Mucosa of rectum (tissue), 2 donors: ENCODE measurements around the gene CCDC83.

Experiments
- H3K27ac ChIP-seq, 2 donors: one replicate each; pipeline ENCODE4 v1.7.0; 2013; ENCODE audit warnings: inconsistent platforms in 2 of 2, low read depth in 2 of 2, low read length in 2 of 2
- H3K27me3 ChIP-seq, 2 donors: one replicate each; pipeline ENCODE4 v1.7.0; 2013; ENCODE audit warnings: low read length in 2 of 2; ENCODE audit not compliant: control insufficient read depth in 2 of 2, insufficient read depth in 2 of 2
- H3K36me3 ChIP-seq, 2 donors: one replicate each; pipeline ENCODE4 v1.7.0; 2013; ENCODE audit warnings: low read length in 2 of 2; ENCODE audit not compliant: control insufficient read depth in 2 of 2, insufficient read depth in 2 of 2
- H3K4me1 ChIP-seq, 2 donors: one replicate each; pipeline ENCODE4 v1.7.0; 2013; ENCODE audit warnings: low read length in 2 of 2, mild to moderate bottlenecking in 1 of 2; ENCODE audit not compliant: control insufficient read depth in 2 of 2, insufficient read depth in 2 of 2
- H3K4me3 ChIP-seq, 2 donors: one replicate each; pipeline ENCODE4 v1.7.0; 2013; ENCODE audit warnings: low read length in 2 of 2
- H3K9ac ChIP-seq, 2 donors: one replicate each; pipeline ENCODE4 v1.7.0; 2013; ENCODE audit warnings: low read length in 2 of 2, low read depth in 1 of 2, mild to moderate bottlenecking in 1 of 2
- H3K9me3 ChIP-seq, 2 donors: one replicate each; pipeline ENCODE4 v1.7.0; 2013; ENCODE audit warnings: low read length in 2 of 2; ENCODE audit not compliant: control insufficient read depth in 2 of 2
- donor health status: healthy.
- donor health status: Normal muscosa, but diverticular disease.

The CCDC83 gene

DNA sequence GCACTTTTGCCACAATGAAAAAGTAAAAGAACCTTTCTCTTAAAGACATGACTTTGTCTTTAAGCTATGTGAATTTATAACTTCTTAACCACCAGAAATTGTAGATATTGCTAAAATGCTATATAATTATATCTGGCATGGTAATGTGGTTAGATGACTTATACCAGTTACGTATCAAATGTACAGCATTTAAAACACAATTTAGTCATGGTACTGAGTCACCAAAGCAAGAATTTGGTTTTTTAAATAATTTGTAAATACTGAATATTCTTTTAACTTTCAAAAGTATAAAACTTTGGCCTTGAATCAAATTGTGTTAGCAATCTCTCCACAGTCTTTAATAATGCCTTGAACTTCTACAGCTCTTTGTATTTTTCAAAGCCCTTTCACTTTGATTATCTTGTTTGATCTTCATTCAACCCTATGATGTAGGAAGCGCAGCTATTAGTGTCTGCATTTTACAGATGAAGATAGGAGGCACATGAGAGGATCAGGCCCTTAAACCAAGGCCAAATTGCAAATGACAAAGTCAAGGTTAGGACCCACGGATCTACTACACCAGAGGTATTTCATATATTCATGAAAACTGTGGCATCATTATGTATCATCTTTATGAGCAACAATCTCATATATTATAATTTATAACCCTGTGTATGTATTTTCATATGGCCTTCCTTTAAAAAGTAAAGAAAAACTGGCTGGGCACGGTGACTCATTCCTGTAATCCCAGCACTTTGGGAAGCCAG, 39.8 kb upstream of the CCDC83 start:
- no peak overlapping the region for H3K9ac ChIP-seq
- peaks cover 21 to 38% of the 10 kb centered on the region in 2 donors for H3K4me1 ChIP-seq
- H3K36me3 ChIP-seq: no peaks in the 10 kb centered on the region
- no peaks in the 10 kb centered on the region for H3K9me3 ChIP-seq
- H3K4me3 ChIP-seq: no peak overlapping the region
- peak overlapping the region in 1 of 2 donors; percentile 78 for H3K27ac ChIP-seq
- H3K27me3 ChIP-seq: no peaks in the 10 kb centered on the region

GRCh38 chr11:85819441-85819840, 35.7 kb upstream of the CCDC83 start:
- Histone ChIP-seq H3K36me3 (no peaks in the 10 kb centered on the region), H3K4me3 (no peak overlapping the region), H3K27me3 (no peaks in the 10 kb centered on the region), H3K4me1 (peaks cover 18 to 20% of the 10 kb centered on the region in 2 donors), H3K9me3 (no peaks in the 10 kb centered on the region), H3K27ac (no peak overlapping the region), H3K9ac (no peak overlapping the region)

DNA sequence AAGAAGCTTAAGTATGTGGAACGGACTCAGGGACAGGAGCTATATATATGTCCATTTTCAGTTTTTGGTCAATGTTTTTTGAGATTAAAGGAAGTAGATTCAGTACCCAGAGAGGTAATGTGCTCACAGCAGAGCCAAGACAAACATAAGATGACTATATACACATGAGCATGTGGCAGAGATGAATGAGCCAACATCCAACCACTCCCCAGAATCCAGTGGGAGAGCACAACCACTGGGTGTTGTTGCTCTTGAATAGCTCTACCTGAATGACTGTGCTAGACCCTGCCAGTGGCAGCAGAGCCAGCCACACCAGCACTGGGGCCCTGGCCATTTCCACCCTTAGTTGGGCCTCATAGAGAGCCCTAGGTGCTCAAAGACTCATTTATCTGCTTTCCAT, 33.5 kb upstream of the CCDC83 start:
- Histone ChIP-seq H3K27ac (peak overlapping the region; percentile 62 to 66), H3K4me1 (peaks cover 16 to 19% of the 10 kb centered on the region in 2 donors), H3K9ac (peak overlapping the region in 1 of 2 donors; percentile 42), H3K9me3 (no peaks in the 10 kb centered on the region), H3K36me3 (no peaks in the 10 kb centered on the region), H3K4me3 (no peak overlapping the region), H3K27me3 (no peaks in the 10 kb centered on the region)

DNA sequence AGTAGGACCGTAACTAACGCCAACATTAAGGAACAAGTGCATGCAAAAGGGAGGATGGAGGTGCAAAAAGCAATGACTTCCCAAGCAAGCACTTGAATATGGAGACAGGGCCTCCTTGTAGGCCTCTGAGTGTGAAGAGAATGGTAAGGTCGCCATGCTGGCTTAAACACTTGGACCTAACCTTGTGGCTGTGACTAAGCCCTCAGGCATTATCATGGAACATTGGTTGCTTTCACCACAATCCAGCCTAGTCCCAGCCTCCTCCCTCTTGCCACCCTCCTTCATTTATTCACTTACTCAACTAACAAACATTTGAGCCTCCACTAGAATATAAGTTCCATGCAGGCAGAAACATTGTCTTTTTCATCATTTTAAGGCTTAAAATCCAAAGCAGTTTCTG, 32.4 kb upstream of the CCDC83 start:
- Histone ChIP-seq H3K27me3 (no peaks in the 10 kb centered on the region), H3K27ac (peak overlapping the region in 1 of 2 donors; percentile 62), H3K36me3 (no peaks in the 10 kb centered on the region), H3K4me1 (peaks cover 19 to 27% of the 10 kb centered on the region in 2 donors), H3K9me3 (no peaks in the 10 kb centered on the region), H3K4me3 (no peak overlapping the region), H3K9ac (no peak overlapping the region)

DNA sequence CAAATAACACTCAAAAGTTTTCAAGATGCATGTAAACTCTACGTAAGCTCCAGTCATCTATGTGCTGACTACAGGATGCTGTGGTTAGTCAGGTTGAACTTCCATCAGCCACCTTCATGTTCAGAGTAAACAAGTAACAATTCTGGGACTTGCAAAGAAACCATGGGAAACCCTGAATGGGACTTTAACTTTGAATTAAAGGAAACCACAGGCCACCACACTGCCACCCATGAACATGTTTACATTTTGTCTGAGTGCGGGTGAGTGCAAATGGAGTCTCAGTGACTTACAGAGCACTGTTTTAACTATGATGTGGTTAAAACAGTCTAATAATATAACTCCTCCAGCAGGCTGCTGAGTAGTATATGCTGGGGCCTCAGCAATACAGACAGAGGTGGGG, 31.4 kb upstream of the CCDC83 start:
- Histone ChIP-seq H3K4me1 (peaks cover 19 to 35% of the 10 kb centered on the region in 2 donors), H3K36me3 (no peaks in the 10 kb centered on the region), H3K27me3 (no peaks in the 10 kb centered on the region), H3K4me3 (no peak overlapping the region), H3K9ac (no peak overlapping the region), H3K9me3 (no peaks in the 10 kb centered on the region), H3K27ac (no peak overlapping the region)

GRCh38 chr11:85825616-85826015, 29.6 kb upstream of the CCDC83 start:
- H3K27ac ChIP-seq: no peak overlapping the region
- no peaks in the 10 kb centered on the region for H3K36me3 ChIP-seq
- H3K27me3 ChIP-seq: no peaks in the 10 kb centered on the region
- H3K9ac ChIP-seq: no peak overlapping the region
- no peak overlapping the region for H3K4me3 ChIP-seq
- H3K9me3 ChIP-seq: no peaks in the 10 kb centered on the region
- peaks cover 19 to 36% of the 10 kb centered on the region in 2 donors for H3K4me1 ChIP-seq

DNA sequence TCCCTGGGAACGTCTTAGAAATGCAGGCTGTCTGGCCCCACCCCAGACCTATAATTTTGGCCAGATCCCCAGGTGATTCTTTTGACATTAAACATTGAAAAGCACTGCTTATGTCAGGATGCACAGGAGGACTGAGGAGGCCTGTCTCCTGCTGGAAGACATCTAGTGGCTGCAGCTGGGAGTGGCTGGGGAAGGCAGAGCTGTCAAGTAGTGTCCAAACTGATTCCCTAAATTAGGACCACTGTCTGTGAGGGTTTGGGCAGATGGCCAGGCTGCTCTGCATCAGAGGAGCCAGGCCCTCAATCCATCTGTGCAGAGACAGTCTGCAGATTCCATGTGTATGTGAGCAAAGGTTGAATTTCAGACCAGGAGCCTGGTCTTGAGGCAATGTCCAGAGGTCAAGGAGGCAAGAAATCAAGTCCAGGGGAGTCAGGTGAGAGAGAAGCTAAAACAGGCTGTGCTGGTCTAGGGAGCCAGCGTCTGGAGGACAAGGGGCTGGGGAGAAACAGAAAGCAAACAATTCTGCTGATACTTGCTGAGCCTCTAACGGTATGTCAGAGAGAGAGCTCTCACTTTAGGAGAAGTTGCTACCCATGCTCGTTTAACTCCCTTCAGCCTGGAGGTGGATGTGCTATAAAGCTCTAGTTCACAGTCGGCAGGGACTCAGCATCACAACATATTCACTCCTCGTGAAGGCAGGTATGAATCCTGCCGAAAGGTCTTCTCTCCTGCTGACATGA, 28.9 kb upstream of the CCDC83 start:
- H3K27ac ChIP-seq: no peak overlapping the region
- H3K9ac ChIP-seq: no peak overlapping the region
- H3K4me3 ChIP-seq: no peak overlapping the region

GRCh38 chr11:85827748-85828639, 27.2 kb upstream of the CCDC83 start:
- no peaks in the 10 kb centered on the region for H3K27me3 ChIP-seq
- no peaks in the 10 kb centered on the region for H3K36me3 ChIP-seq
- no peaks in the 10 kb centered on the region for H3K9me3 ChIP-seq
- no peak overlapping the region for H3K4me3 ChIP-seq
- peaks cover 3 to 32% of the 10 kb centered on the region in 2 donors for H3K4me1 ChIP-seq
- H3K27ac ChIP-seq: peak overlapping the region; percentile 26 to 40
- no peak overlapping the region for H3K9ac ChIP-seq

More for the DNA sequence above, 28.9 kb upstream of the CCDC83 start:
- Histone ChIP-seq H3K4me1 (peaks cover 18 to 42% of the 10 kb centered on the region in 2 donors), H3K9me3 (no peaks in the 10 kb centered on the region), H3K36me3 (no peaks in the 10 kb centered on the region), H3K27me3 (no peaks in the 10 kb centered on the region)

GRCh38 chr11:85828640-85828978, 26.6 kb upstream of the CCDC83 start:
- Histone ChIP-seq H3K9me3 (no peaks in the 10 kb centered on the region), H3K27me3 (no peaks in the 10 kb centered on the region), H3K4me3 (no peak overlapping the region), H3K4me1 (peaks cover 3 to 32% of the 10 kb centered on the region in 2 donors), H3K27ac (no peak overlapping the region), H3K9ac (no peak overlapping the region), H3K36me3 (no peaks in the 10 kb centered on the region)

GRCh38 chr11:85829172-85829571, 26.0 kb upstream of the CCDC83 start:
- Histone ChIP-seq H3K9ac (no peak overlapping the region), H3K9me3 (no peaks in the 10 kb centered on the region), H3K36me3 (no peaks in the 10 kb centered on the region), H3K4me1 (peaks cover 3 to 32% of the 10 kb centered on the region in 2 donors), H3K27me3 (no peaks in the 10 kb centered on the region), H3K4me3 (no peak overlapping the region), H3K27ac (no peak overlapping the region)
